ENCODE data around the gene APBB2. TPM values are rescaled to one million over a fixed set of nuclear protein-coding genes. Genes with fewer than 3 reads are reported as not detected.

APBB2 gene
- total RNA-seq, 2 experiments from 2014 or later, result 2.4 to 2.7 TPM

- ChIA-PET CTCF (no interaction called here), POLR2A (no interaction called here)
Measured at GRCh38 chr4:40890199-40890598, 324.1 kb downstream of the APBB2 start.

- CTCF ChIA-PET, result interaction anchor here (1.5 kb wide), 1 partner anchor 9 kb away, joined by 5 read pairs; no protein-coding TSS in a partner anchor
- POLR2A ChIA-PET, result no interaction called here
Measured at GRCh38 chr4:40888933-40889332, 325.4 kb downstream of the APBB2 start.

- ChIA-PET CTCF (interaction anchor here (0.7 to 1.5 kb wide), 2 partner anchors 10 to 527 kb away, joined by 3 to 5 read pairs; no protein-coding TSS in a partner anchor), POLR2A (no interaction called here)
Measured at GRCh38 chr4:40887764-40888131, 326.6 kb downstream of the APBB2 start.

GRCh38 chr4:40886931-40887763 lies 327.2 kb downstream of the APBB2 start:
- POLR2A ChIA-PET, result no interaction called here

GRCh38 chr4:40881851-40882250 lies 332.5 kb downstream of the APBB2 start:
- CTCF ChIA-PET, result no interaction called here

More at GRCh38 chr4:40886931-40887763, 327.2 kb downstream of the APBB2 start:
- CTCF ChIA-PET, result interaction anchor here (0.7 kb wide), 1 partner anchor 527 kb away, joined by 3 read pairs; no protein-coding TSS in a partner anchor

GRCh38 chr4:40881096-40881495 lies 333.2 kb downstream of the APBB2 start:
- ChIA-PET CTCF (interaction anchor here (0.6 to 0.7 kb wide), 2 partner anchors 16 to 412 kb away, joined by 3 read pairs; no protein-coding TSS in a partner anchor), POLR2A (no interaction called here)

More at GRCh38 chr4:40881851-40882250, 332.5 kb downstream of the APBB2 start:
- POLR2A ChIA-PET, result no interaction called here

GRCh38 chr4:40878548-40879055 lies 335.7 kb downstream of the APBB2 start:
- CTCF ChIA-PET, result no interaction called here
- POLR2A ChIA-PET, result no interaction called here

GRCh38 chr4:40877081-40877480 lies 337.3 kb downstream of the APBB2 start:
- POLR2A ChIA-PET, result no interaction called here

GRCh38 chr4:40875507-40876150 lies 338.7 kb downstream of the APBB2 start:
- ChIA-PET POLR2A (no interaction called here), CTCF (interaction anchor here (0.6 to 1.5 kb wide), 2 partner anchors 9 to 1068 kb away, joined by 3 to 4 read pairs; no protein-coding TSS in a partner anchor)

More at GRCh38 chr4:40877081-40877480, 337.3 kb downstream of the APBB2 start:
- CTCF ChIA-PET, result no interaction called here

- CTCF ChIA-PET, result interaction anchor here (0.6 to 1.5 kb wide), 2 partner anchors 9 to 1068 kb away, joined by 3 to 4 read pairs; no protein-coding TSS in a partner anchor
- POLR2A ChIA-PET, result no interaction called here
Measured at GRCh38 chr4:40874901-40875300, 339.4 kb downstream of the APBB2 start.

GRCh38 chr4:40874331-40874730 lies 340.0 kb downstream of the APBB2 start:
- CTCF ChIA-PET, result interaction anchor here (1.5 kb wide), 1 partner anchor 8 kb away, joined by 3 read pairs; no protein-coding TSS in a partner anchor
- POLR2A ChIA-PET, result no interaction called here

GRCh38 chr4:40871695-40872250 lies 342.6 kb downstream of the APBB2 start:
- POLR2A ChIA-PET, result no interaction called here
- CTCF ChIA-PET, result no interaction called here

- ChIA-PET POLR2A (no interaction called here), CTCF (no interaction called here)
Measured at GRCh38 chr4:40870150-40870549, 344.2 kb downstream of the APBB2 start.

GRCh38 chr4:40865696-40866095 lies 348.6 kb downstream of the APBB2 start:
- POLR2A ChIA-PET, result no interaction called here
- CTCF ChIA-PET, result interaction anchor here (1.0 kb wide), 1 partner anchor 9 kb away, joined by 3 read pairs; no protein-coding TSS in a partner anchor

GRCh38 chr4:40864531-40864930 lies 349.8 kb downstream of the APBB2 start:
- POLR2A ChIA-PET, result no interaction called here
- CTCF ChIA-PET, result interaction anchor here (0.5 kb wide), 1 partner anchor 27 kb away, joined by 5 read pairs; no protein-coding TSS in a partner anchor

- CTCF ChIA-PET, result no interaction called here
- POLR2A ChIA-PET, result no interaction called here
Measured at GRCh38 chr4:40858962-40859361, 355.4 kb downstream of the APBB2 start.

- POLR2A ChIA-PET, result no interaction called here
Measured at GRCh38 chr4:40857956-40858355, 356.4 kb downstream of the APBB2 start.

GRCh38 chr4:40856840-40857362 lies 357.4 kb downstream of the APBB2 start:
- CTCF ChIA-PET, result no interaction called here
- POLR2A ChIA-PET, result no interaction called here

More at GRCh38 chr4:40857956-40858355, 356.4 kb downstream of the APBB2 start:
- CTCF ChIA-PET, result interaction anchor here (0.5 kb wide), 1 partner anchor 170 kb away, joined by 4 read pairs; no protein-coding TSS in a partner anchor

GRCh38 chr4:40856277-40856839 lies 358.0 kb downstream of the APBB2 start:
- CTCF ChIA-PET, result interaction anchor here (1.2 kb wide), 1 partner anchor 69 kb away, joined by 3 read pairs; no protein-coding TSS in a partner anchor
- POLR2A ChIA-PET, result no interaction called here

All from activated CD8-positive, alpha-beta memory T cell treated with anti-CD3 and anti-CD28 coated beads for 36 hours (primary cell).